ENCODE data around the gene PCDH12. TPM values are rescaled to one million over a fixed set of nuclear protein-coding genes. Genes with fewer than 3 reads are reported as not detected.
A peak's percentile ranks its signal among the peaks of the same experiment; 100 is the strongest.

PCDH12 gene
- total RNA-seq, 1 donor from 2014 or later: not detected

- Mint-ChIP-seq H3K36me3 (no peaks in the 10 kb centered on the region), H3K27ac (no peak overlapping the region), H3K4me3 (no peak overlapping the region), H3K27me3 (peaks cover 4% of the 10 kb centered on the region), H3K4me1 (ENCODE audit: unreplicated experiment) (peaks cover 10% of the 10 kb centered on the region), H3K9me3 (no peaks in the 10 kb centered on the region)
- TF ChIP-seq, protein P1, sequence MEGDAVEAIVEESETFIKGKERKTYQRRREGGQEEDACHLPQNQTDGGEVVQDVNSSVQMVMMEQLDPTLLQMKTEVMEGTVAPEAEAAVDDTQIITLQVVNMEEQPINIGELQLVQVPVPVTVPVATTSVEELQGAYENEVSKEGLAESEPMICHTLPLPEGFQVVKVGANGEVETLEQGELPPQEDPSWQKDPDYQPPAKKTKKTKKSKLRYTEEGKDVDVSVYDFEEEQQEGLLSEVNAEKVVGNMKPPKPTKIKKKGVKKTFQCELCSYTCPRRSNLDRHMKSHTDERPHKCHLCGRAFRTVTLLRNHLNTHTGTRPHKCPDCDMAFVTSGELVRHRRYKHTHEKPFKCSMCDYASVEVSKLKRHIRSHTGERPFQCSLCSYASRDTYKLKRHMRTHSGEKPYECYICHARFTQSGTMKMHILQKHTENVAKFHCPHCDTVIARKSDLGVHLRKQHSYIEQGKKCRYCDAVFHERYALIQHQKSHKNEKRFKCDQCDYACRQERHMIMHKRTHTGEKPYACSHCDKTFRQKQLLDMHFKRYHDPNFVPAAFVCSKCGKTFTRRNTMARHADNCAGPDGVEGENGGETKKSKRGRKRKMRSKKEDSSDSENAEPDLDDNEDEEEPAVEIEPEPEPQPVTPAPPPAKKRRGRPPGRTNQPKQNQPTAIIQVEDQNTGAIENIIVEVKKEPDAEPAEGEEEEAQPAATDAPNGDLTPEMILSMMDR (conservative IDR thresholded peaks at IDR 0.05): peak; percentile 31
- DNase-seq (ENCODE audit: extremely low spot score, unreplicated experiment): no peak
These were observed 2.0 kb upstream of the PCDH12 start for GRCh38 chr5:141960018-141960417.

DNA sequence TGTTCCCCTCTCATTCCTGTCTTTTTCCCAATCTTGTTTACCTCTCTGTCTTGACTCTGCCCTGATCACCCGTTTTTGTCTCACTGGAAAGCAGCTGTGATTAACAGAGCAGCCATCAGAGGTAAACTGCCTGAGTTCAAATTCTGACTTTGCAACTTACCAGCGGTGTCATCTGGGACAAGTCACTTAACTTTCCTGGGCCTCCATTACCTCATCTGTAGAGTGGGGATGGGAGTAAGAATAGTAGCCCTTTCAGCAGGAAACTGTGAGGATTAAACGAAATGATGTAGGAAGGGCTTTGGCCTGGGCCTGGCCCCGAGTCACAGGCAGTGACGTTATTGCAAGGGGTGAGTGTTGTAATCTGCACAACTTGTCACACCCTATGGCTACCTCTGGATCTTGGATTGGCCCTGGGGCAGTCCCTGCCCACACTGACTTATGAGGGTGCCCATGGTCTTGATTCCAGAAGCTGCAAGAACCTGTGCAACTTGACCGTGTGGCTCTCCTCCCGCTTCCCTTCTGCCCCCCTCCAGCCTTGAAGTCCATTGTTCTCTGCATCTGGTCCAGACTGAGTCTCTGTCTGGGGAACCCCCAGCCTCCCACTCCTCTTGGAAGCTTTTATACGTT is 657 bp upstream of the PCDH12 start:
- H3K36me3 Mint-ChIP-seq: no peaks in the 10 kb centered on the region
- H3K27me3 Mint-ChIP-seq: peaks cover 4% of the 10 kb centered on the region
- no peak overlapping the region for H3K27ac Mint-ChIP-seq
- TF ChIP-seq, protein P1 (conservative IDR thresholded peaks at IDR 0.05): no peak
- H3K4me3 Mint-ChIP-seq: no peak overlapping the region
- no peaks in the 10 kb centered on the region for H3K9me3 Mint-ChIP-seq
- DNase-seq (ENCODE audit: extremely low spot score, unreplicated experiment): no peak
- H3K4me1 Mint-ChIP-seq (ENCODE audit: unreplicated experiment): peaks cover 10% of the 10 kb centered on the region

- TF ChIP-seq, protein P1 (conservative IDR thresholded peaks at IDR 0.05): no peak
- peaks cover 4% of the 10 kb centered on the region for H3K27me3 Mint-ChIP-seq
- peaks cover 10% of the 10 kb centered on the region for H3K4me1 Mint-ChIP-seq (ENCODE audit: unreplicated experiment)
- DNase-seq (ENCODE audit: extremely low spot score, unreplicated experiment): no peak
- no peaks in the 10 kb centered on the region for H3K9me3 Mint-ChIP-seq
- H3K4me3 Mint-ChIP-seq: no peak overlapping the region
- no peaks in the 10 kb centered on the region for H3K36me3 Mint-ChIP-seq
- H3K27ac Mint-ChIP-seq: no peak overlapping the region
These were observed 520 bp downstream of the PCDH12 start for GRCh38 chr5:141957367-141957996.

- Mint-ChIP-seq H3K4me3 (no peak overlapping the region), H3K27me3 (peaks cover 9% of the 10 kb centered on the region), H3K27ac (no peak overlapping the region), H3K4me1 (ENCODE audit: unreplicated experiment) (no peaks in the 10 kb centered on the region), H3K9me3 (no peaks in the 10 kb centered on the region), H3K36me3 (no peaks in the 10 kb centered on the region)
- TF ChIP-seq, protein P1 (conservative IDR thresholded peaks at IDR 0.05): no peak
- no peak for DNase-seq (ENCODE audit: extremely low spot score, unreplicated experiment)
These were observed 3.8 kb downstream of the PCDH12 start for GRCh38 chr5:141954194-141954593.

DNA sequence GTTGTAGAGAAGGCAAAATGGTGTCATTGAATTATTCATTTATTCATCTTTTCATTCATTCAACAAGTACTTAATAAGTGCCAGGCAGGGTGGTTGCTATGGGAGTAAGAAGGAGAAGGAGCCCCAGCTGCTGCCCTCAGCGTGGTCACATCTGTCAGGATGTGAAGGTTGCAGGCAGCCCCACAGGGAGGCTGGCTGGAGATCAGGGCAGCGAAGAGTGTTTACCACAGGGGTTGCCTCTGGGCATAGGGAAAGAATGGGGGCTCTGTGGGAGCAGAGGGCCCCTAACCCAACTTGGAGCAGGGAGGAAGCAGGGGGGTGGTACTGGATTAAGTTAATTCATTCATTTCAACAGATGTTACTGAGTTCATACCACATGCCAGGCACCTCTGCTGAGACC is 6.0 kb downstream of the PCDH12 start:
- Mint-ChIP-seq H3K9me3 (no peaks in the 10 kb centered on the region), H3K4me1 (ENCODE audit: unreplicated experiment) (peaks cover 5% of the 10 kb centered on the region), H3K27me3 (peaks cover 5% of the 10 kb centered on the region), H3K36me3 (no peaks in the 10 kb centered on the region), H3K27ac (no peak overlapping the region), H3K4me3 (no peak overlapping the region)
- no peak for DNase-seq (ENCODE audit: extremely low spot score, unreplicated experiment)
- TF ChIP-seq, protein P1 (conservative IDR thresholded peaks at IDR 0.05): no peak

All from type B pancreatic cell (in vitro differentiated cells).